Kidney tubule cell (primary cell): ENCODE measurements around the gene MMP28.

Source experiments
- DNase-seq: peaks from one replicate; pipeline ENCODE4 v3.0.0-alpha.2; 2018; ENCODE audit warnings: low spot score

MMP28 gene

GRCh38 chr17:35797918-35798317 lies 2.5 kb upstream of the MMP28 start:
- no peak for DNase-seq

DNA sequence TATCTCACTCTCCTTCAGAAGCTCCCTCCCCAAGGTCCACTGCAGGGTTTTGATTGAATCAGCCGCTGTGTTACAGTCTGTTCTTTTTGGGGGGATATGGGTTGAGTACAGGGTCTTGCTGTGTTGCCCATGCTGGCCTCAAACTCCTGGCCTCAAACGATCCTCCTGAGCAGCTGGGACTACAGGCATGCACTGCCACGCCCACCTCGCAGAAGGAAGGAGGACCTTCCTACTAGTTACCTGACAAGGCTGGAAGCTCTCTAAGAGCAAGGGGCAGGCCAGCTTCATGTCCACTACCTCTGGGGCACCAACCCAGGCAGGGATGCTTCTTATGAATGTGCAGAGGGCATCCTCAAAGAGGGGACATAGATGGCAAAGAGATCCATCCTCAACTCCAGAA lies 1.9 kb upstream of the MMP28 start:
- DNase-seq: no peak

DNA sequence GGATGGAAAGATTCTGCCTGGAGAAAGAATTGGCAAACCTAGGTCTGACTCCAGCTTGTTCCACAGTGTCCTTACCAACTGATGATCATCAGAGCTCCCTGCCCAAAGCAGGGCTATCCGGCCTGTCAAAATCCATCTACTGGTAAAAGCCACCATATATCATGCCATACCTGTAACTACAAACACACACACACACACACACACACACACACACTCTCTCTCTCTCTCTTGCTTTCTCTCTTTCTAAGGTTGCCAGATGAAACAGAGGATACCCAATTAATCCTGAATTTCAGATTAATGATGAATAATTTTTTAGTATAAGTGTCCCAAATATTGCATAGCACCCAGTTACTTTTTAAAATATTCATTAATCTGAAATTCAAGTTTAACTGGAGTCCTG lies 1.5 kb upstream of the MMP28 start:
- DNase-seq: no peak

DNA sequence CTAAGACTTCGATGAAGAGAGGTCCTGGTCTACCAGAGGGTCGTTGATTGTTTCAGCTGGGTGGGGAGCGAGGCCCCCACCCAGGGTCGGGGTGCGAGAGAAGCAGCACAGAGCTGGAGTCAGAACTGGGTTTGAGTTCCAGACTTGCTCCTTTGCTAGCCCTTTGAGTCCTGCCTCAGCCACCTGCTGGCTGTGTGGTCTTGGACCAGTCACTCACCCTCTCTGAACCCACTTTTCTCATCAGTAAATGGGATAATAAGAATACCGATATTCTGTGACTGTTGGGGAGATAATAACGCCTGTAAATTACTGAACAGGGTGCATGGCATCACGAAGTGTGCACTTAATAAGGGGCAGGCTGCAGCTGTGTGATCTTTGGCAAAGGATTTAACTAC lies 427 bp upstream of the MMP28 start:
- no peak for DNase-seq

- no peak for DNase-seq
These were observed 2.2 kb downstream of the MMP28 start for GRCh38 chr17:35793257-35793656.

DNA sequence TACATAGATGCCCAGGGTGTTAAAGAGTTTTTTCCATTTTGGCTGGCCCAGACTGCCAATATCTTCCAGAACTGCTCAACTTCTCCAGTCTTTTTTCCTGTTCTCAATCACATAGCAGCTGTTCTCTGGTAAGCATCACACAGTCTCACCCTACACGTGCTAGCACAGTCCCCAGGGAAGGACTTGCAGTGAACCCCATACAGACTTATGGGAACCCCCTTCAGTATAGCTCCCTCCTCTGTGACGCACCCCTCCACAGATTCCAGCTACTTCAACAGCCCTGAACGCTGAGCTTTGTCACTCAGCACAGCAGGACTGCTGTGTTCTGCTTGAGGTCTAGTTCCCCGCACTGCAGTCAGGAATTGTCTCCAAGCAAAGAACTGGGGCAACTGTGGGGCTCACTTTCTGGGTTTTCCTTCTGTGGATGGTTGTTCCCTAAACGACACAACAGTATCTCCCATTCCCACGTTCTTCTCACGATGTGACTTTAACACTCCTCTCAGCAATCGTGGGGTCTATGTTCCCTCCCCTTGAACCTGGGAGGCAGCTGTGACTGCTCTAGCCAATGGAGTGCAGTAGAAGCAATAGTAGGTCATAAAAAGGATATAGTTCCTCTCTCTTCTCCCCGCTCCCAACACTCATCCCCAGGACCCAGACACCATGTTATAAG lies 3.6 kb downstream of the MMP28 start:
- DNase-seq: no peak

DNA sequence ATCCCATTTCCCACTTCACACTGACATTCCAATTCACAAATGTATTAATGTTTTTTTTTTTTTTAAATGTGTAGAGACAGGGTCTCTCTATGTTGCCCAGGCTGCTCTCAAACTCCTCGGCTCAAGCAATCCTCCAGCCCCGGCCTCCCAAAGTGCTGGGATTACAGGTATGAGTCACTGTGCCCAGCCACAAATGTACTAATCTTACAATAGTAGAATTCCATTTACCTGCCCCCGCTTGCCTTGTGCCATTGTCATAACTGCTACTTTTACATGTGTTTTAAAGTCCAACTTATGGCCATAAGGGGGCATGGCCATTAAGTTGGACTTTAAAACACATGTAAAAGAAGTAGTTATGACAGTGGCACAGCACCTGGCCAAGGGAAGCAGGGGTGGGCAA lies 4.6 kb downstream of the MMP28 start:
- no peak for DNase-seq

DNA sequence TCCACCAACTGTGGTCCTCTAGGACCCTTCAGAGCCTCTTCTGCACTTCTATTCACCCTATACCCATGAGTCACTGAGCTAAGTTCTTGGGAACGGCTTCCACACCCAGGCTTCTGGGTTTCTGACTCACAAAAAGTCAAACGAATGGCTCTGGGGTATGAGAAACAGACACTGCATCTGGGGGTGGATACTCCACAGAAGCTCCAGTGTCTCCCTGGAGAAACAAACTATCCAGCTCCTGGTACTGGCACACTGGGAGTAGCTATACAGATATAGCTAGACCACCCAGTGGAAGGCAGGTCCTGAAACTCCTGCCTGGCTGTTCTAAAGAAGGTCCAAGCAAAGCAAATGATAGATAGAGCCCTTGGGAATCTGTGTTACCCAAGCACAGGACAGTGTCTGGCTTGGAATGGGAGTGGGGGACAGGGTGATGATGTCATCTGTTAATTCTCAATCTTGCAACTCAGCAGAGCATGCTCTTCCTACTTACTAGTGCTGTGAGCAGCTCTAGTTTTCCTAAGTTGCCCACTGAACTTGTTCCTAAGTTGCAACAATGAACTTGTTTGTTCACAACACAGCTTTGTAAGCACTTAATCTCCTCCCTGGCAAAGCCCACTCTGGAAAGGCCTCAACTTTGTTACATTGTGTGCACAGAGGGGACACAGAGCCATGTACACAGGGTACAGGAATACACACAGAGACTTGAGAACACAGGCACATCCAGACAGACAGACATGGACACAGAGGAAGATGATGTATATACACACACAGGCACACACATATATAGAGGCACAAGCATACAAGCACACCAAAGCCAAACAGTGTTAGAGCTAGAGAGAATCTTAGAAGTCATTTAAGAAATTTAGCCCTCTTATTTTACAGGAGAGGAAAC lies 6.7 kb downstream of the MMP28 start:
- peak; percentile 86 for DNase-seq

DNA sequence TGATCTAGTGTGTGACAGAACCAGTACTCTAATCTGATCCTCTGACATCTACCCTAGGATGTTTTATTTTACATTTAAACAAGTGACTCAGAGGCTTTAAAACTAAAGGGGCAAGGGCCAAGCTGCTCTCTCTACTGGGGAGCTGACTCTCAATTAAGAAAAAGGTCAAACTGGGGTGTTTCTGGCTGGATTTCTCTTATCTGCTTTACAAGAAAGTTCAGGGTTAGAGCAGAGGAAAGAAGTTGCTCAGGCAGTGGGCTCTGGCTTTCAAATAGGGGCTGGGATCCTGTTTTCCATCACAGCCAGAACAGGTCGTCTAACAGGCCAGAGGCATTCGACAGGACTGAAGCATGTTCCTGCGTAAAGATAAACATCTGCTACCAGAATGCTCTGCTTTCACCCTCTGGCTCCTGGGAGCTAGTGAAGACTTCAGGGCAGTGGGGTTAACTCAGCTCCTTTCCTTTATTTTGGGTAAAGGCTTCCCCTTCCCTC lies 8.5 kb downstream of the MMP28 start:
- DNase-seq: no peak

- no peak for DNase-seq
These were observed 10.5 kb downstream of the MMP28 start for GRCh38 chr17:35784895-35785294.

GRCh38 chr17:35780950-35781349 lies 14.5 kb downstream of the MMP28 start:
- DNase-seq: no peak

- DNase-seq: no peak
These were observed 16.7 kb downstream of the MMP28 start for GRCh38 chr17:35778641-35779196.

DNA sequence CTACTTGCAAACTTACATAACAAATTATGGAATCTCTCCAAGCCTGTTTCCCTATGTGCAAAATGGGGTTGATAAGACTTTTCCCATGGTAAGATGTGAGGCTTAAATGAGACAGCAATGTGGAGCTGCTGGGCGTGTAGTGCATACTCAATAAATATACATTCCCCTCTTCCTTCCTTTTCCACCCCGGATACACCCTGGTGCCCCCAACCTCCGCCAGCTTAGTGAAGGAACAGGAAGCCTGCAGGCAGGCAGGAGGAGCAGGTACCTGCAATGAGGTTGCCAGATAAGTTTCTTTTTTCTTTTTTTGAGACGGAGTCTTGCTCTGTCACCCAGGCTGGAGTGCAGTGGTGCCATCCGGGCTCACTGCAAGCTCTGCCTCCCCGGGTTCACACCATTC lies 19.9 kb downstream of the MMP28 start:
- DNase-seq: no peak

DNA sequence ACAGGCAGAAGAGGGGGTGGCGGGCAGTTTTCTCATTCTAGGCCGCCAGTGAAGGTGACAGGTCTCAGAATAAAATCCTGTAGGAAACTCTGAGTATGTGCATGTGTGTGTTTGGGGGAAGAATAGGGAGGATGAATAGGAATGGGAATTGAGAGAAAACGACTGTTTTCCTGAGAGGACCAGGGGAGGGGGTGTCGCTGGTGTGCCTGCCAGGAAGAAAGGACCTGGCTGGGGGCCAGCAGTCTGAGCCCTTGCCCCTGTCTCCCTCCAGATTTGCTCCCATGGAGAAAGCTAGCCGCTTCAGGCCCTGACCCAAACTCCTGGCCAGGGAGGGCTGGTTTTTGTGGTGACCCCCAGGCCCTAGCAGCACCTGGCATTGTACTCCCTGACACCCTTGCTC lies 20.4 kb downstream of the MMP28 start:
- DNase-seq: no peak

DNA sequence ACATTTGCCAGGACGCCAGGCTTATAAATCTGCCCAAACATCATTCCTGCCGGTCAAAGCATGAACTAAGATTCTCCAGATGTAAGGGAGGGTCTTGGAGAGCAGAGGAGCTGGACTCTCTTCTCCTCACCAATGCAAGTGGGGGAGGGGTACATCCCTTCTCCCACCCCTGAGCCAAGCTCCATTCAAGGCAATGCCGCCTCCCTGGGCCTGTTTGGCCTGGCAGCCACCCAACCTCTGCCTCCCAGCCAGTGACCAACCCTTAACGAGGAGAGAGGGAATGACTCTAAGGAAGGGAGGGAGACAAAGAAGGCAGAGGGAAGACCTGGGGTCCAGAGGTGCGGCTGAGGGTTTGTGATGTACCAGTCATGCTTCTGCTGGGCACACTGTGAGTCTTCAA lies 20.9 kb downstream of the MMP28 start:
- DNase-seq: no peak

- DNase-seq: no peak
These were observed 21.6 kb downstream of the MMP28 start for GRCh38 chr17:35773679-35774425.

DNA sequence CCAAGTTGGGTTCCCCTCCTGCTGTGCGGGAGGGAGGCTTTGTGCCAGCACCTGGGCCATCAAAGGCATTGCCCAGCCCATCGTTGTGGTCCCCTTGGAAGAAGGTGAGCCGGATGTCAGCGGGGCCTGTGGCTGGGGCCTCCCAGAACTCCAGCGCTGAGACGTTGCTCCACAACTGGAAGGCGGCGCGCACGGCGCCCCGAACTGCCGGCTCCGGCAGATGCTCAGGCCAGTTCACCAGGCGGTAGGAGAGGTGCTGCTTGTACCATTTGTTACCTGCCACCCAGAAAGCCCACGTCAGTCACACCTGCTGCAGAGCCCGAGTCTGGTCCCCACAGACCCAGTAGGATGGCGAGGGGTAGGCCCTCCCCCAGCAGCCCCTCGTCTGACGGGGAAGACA lies 22.3 kb downstream of the MMP28 start:
- no peak for DNase-seq

DNA sequence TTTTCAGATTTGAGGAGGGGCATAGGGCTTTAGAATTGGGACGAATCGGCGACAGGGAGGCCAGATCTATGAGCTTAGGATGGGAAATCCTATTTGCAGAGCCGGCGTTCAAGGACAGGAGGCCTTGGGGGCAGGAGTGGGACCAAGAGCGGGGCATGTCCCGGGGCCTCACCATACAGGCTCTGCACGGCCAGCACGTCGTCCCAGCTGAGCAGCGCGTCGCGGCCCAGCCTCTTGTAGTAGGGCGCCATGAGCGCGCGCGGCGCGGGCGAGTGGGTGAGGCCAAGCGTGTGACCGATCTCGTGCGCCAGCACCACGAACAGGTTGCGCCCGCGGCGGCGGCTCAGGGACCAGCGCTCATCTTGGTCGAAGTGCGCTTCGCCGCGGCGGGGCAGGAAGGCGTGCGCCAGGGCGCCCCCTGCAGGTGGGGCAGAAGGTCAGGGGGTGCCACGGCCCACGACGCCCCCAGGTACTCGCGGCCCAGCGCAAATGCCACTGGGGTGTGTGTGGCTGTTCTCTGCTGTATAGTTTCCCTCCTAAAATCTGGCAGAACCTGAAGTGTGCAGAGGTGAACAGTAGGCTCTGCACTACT lies 25.4 kb downstream of the MMP28 start:
- no peak for DNase-seq

DNA sequence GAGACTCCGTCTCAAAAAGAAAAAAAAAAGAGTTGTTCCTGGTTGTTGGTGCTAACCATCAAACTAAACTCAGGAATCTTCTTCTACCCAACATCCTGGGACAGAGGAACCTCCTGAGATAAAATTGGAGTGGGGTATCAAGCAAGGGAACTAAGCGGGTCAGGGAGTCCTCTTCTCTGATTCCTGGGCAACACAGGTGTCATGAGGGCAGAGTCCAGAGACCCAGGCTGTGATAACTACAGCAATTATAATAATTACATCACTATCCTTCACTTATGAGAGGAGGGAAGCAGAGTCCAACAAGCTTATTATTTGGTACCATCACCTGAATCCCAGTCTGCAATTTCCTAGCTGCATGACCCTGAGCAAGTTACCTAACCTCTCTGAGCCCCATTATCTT lies 26.6 kb downstream of the MMP28 start:
- DNase-seq: no peak

- DNase-seq: peak; percentile 45
These were observed 28.4 kb downstream of the MMP28 start for GRCh38 chr17:35766903-35767510.

DNA sequence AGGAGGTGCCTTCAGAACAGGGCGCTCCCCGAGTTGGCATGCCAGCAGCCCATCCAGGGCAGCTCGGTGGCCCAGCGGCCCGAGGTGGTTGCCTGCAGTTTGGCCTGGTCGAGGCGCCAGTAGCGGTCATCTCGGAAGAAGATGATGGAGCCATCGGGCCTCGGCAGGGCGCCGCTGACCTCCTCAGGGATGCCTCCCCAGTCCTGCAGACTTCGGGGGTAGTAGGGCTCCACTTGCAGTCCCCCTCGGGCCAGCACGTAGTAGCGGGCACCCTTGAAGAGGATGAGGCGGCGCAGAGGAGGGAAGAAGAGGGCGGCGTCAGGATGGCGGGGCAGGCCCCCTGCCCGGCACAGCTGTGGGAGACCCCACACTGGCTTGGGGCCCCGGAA lies 29.0 kb downstream of the MMP28 start:
- DNase-seq: no peak
